NT2/D1 (cell line): ENCODE data around the gene MCCC2.

Source experiments
- SUZ12 ChIP-seq: IDR thresholded peaks from 2 replicates; pipeline ENCODE4 v1.6.1; 2011; ENCODE audit not compliant: insufficient read length, insufficient read depth; ENCODE audit errors: extremely low read depth
- YY1 ChIP-seq: IDR thresholded peaks from 2 replicates; pipeline ENCODE4 v1.6.1; 2011; ENCODE audit not compliant: insufficient read length, insufficient read depth
- ZNF274 ChIP-seq: IDR thresholded peaks from 2 replicates; pipeline ENCODE4 v1.6.1; 2011; ENCODE audit warnings: mild to moderate bottlenecking, low read depth, low read length

GRCh38 chr5:71631070-71631469, 43.9 kb downstream of the MCCC2 start:
- TF ChIP-seq ZNF274 (no peak), YY1 (no peak), SUZ12 (no peak)
